Stomach (tissue), 4 donors: ENCODE data around the gene PCSK4.

Source experiments
- POLR2A ChIP-seq, 4 donors: fragments of 450-650 bp; IDR thresholded peaks; one replicate each; pipeline ENCODE4 v1.6.1; 2016; ENCODE audit warnings: antibody characterized with exemption in 4 of 4, control low read depth in 2 of 4, mild to moderate bottlenecking in 1 of 4, moderate library complexity in 1 of 4
- POLR2AphosphoS5 ChIP-seq, 3 donors: sonication (generic); formaldehyde crosslinking; IDR thresholded peaks; one replicate each; pipeline ENCODE4 v1.6.1; 2016; ENCODE audit warnings: antibody characterized with exemption in 3 of 3
- TF ChIP-seq, protein P1 (sequence below), 7 experiments: fragments of 450-650 bp in 4 of 7; fragments of 200-600 bp in 3 of 7; sonication (generic) in 3 of 7; IDR thresholded peaks; one replicate each; pipeline ENCODE4 v1.5.1; 2016 to 2019; ENCODE audit warnings: antibody characterized with exemption in 7 of 7, control low read depth in 2 of 7, mild to moderate bottlenecking in 1 of 7

DNA sequence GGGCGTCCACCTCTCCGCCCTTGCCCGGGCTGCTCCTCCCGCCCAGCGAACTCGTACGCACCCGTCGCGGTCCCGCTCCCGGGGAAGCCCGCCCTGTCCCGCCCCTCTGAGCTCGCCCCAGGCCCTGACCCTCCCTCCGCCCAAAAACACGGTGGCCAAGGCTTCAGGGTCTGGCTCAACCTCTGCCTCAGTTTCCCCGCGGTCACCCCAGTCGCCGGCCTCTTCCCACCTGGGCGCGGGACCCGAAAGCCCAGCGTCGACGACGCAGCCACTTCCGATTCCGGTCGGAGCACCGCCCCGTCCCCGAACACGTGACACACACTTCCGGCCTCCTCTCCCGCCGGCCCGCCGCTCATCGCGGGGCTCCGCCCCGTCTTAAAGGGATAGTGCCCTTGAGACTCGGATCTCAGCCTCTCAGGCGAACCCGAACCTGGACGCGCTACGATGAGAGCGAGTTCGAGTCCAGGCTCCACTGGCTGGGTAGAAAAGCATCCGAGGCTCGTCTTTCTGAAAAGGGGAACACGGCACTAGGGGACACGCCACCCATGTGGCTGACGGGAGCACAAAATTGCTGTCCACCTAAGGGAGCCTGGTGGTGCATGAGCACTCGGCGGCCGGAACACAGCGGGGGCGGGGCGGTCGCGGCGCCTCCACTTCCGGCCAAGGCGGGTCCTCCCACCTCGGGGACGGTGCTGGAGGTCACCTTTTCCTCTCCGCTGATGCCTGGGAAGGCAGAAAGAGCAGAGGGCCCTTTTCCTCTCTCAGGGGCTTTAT lies 11.0 kb downstream of the PCSK4 start, which contains the start of gene C19orf25:
- TF ChIP-seq POLR2A (IDR thresholded peaks at IDR 0.05) (no peak), POLR2AphosphoS5 (IDR thresholded peaks at IDR 0.05) (peak; percentile 81 to 97 (median 81))
- TF ChIP-seq, protein P1, sequence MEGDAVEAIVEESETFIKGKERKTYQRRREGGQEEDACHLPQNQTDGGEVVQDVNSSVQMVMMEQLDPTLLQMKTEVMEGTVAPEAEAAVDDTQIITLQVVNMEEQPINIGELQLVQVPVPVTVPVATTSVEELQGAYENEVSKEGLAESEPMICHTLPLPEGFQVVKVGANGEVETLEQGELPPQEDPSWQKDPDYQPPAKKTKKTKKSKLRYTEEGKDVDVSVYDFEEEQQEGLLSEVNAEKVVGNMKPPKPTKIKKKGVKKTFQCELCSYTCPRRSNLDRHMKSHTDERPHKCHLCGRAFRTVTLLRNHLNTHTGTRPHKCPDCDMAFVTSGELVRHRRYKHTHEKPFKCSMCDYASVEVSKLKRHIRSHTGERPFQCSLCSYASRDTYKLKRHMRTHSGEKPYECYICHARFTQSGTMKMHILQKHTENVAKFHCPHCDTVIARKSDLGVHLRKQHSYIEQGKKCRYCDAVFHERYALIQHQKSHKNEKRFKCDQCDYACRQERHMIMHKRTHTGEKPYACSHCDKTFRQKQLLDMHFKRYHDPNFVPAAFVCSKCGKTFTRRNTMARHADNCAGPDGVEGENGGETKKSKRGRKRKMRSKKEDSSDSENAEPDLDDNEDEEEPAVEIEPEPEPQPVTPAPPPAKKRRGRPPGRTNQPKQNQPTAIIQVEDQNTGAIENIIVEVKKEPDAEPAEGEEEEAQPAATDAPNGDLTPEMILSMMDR (IDR thresholded peaks at IDR 0.05), result no peak
